Activated naive CD8-positive, alpha-beta T cell treated with anti-CD3 and anti-CD28 coated beads for 36 hours (primary cell): ENCODE data around the gene PROS1. TPM values are rescaled to one million over a fixed set of nuclear protein-coding genes. Genes with fewer than 3 reads are reported as not detected.
A peak's percentile ranks its signal among the peaks of the same experiment; 100 is the strongest.

Source experiments
- DNase-seq: peaks from one replicate; pipeline ENCODE4 v3.0.0; 2021
- H3K27ac Mint-ChIP-seq: one replicate; pipeline ENCODE4 v1.8.0; 2022; ENCODE audit warnings: mild to moderate bottlenecking, moderate library complexity, mixed read lengths
- H3K27me3 Mint-ChIP-seq: one replicate; pipeline ENCODE4 v1.8.0; 2022; ENCODE audit warnings: mild to moderate bottlenecking, mixed read lengths
- H3K36me3 Mint-ChIP-seq: one replicate; pipeline ENCODE4 v1.8.0; 2021; ENCODE audit warnings: mild to moderate bottlenecking, mixed read lengths
- H3K4me1 Mint-ChIP-seq: one replicate; pipeline ENCODE4 v1.8.0; 2021; ENCODE audit warnings: mixed read lengths
- H3K4me3 Mint-ChIP-seq: one replicate; pipeline ENCODE4 v1.8.0; 2022; ENCODE audit warnings: mild to moderate bottlenecking, moderate library complexity, mixed read lengths
- H3K9me3 Mint-ChIP-seq: one replicate; pipeline ENCODE4 v1.8.0; 2022; ENCODE audit warnings: mixed read lengths
- total RNA-seq, 2 experiments: library from RNA; stranded (reverse); gene quantifications; one replicate each; pipeline ENCODE4 v1.2.3, GENCODE V29; 2021

PROS1 gene
- total RNA-seq: under 1 TPM; 0.32 to 0.43 TPM

GRCh38 chr3:93973131-93974126 is at the start of gene PROS1:
TSS of gene PROS1 (minus strand) at chr3:93973896. CDS start at chr3:93973749, 147 bp downstream.
- no peaks in the 10 kb centered on the region for H3K9me3 Mint-ChIP-seq
- DNase-seq: peak; percentile 66
- peak within 1 kb of the TSS; percentile 73 for H3K4me3 Mint-ChIP-seq
- H3K36me3 Mint-ChIP-seq: no peaks in the 10 kb centered on the region
- H3K27me3 Mint-ChIP-seq: peaks cover 29% of the 10 kb centered on the region
- peak within 1 kb of the TSS; percentile 54 for H3K27ac Mint-ChIP-seq
- H3K4me1 Mint-ChIP-seq: peaks cover 11% of the 10 kb centered on the region

- DNase-seq: no peak
- Mint-ChIP-seq H3K27me3 (no peaks in the 10 kb centered on the region), H3K36me3 (no peaks in the 10 kb centered on the region), H3K4me3 (no peak overlapping the region), H3K27ac (no peak overlapping the region), H3K9me3 (no peaks in the 10 kb centered on the region), H3K4me1 (no peaks in the 10 kb centered on the region)
These were observed 46.6 kb upstream of the PROS1 start for GRCh38 chr3:94020293-94020692.

GRCh38 chr3:94019659-94020058 is 46.0 kb upstream of the PROS1 start:
- no peak overlapping the region for H3K4me3 Mint-ChIP-seq
- H3K36me3 Mint-ChIP-seq: peaks cover 5% of the 10 kb centered on the region
- no peaks in the 10 kb centered on the region for H3K9me3 Mint-ChIP-seq
- peaks cover 6% of the 10 kb centered on the region for H3K4me1 Mint-ChIP-seq
- DNase-seq: no peak
- no peak overlapping the region for H3K27ac Mint-ChIP-seq
- H3K27me3 Mint-ChIP-seq: no peaks in the 10 kb centered on the region

GRCh38 chr3:94015025-94015424 is 41.3 kb upstream of the PROS1 start:
- Mint-ChIP-seq H3K4me3 (no peak overlapping the region), H3K36me3 (peaks cover 15% of the 10 kb centered on the region), H3K27ac (peak overlapping the region; percentile 52), H3K9me3 (no peaks in the 10 kb centered on the region), H3K4me1 (peaks cover 25% of the 10 kb centered on the region), H3K27me3 (no peaks in the 10 kb centered on the region)
- DNase-seq: no peak

- DNase-seq: no peak
- Mint-ChIP-seq H3K9me3 (no peaks in the 10 kb centered on the region), H3K4me3 (peak overlapping the region; percentile 32), H3K27ac (peak overlapping the region; percentile 82), H3K4me1 (peaks cover 37% of the 10 kb centered on the region), H3K36me3 (peaks cover 15% of the 10 kb centered on the region), H3K27me3 (no peaks in the 10 kb centered on the region)
These were observed 38.5 kb upstream of the PROS1 start for GRCh38 chr3:94012185-94012584.

- peaks cover 37% of the 10 kb centered on the region for H3K4me1 Mint-ChIP-seq
- no peaks in the 10 kb centered on the region for H3K27me3 Mint-ChIP-seq
- H3K4me3 Mint-ChIP-seq: peak overlapping the region; percentile 37
- peak overlapping the region; percentile 82 for H3K27ac Mint-ChIP-seq
- no peaks in the 10 kb centered on the region for H3K9me3 Mint-ChIP-seq
- peaks cover 15% of the 10 kb centered on the region for H3K36me3 Mint-ChIP-seq
- no peak for DNase-seq
These were observed 37.6 kb upstream of the PROS1 start for GRCh38 chr3:94011233-94011711.

GRCh38 chr3:94009608-94010007 is 35.9 kb upstream of the PROS1 start:
- Mint-ChIP-seq H3K4me1 (peaks cover 30% of the 10 kb centered on the region), H3K4me3 (no peak overlapping the region), H3K36me3 (peaks cover 10% of the 10 kb centered on the region), H3K9me3 (no peaks in the 10 kb centered on the region), H3K27ac (no peak overlapping the region), H3K27me3 (no peaks in the 10 kb centered on the region)
- DNase-seq: no peak

- peaks cover 32% of the 10 kb centered on the region for H3K4me1 Mint-ChIP-seq
- no peaks in the 10 kb centered on the region for H3K9me3 Mint-ChIP-seq
- H3K4me3 Mint-ChIP-seq: no peak overlapping the region
- H3K27ac Mint-ChIP-seq: no peak overlapping the region
- H3K36me3 Mint-ChIP-seq: peaks cover 9% of the 10 kb centered on the region
- DNase-seq: no peak
- no peaks in the 10 kb centered on the region for H3K27me3 Mint-ChIP-seq
These were observed 34.6 kb upstream of the PROS1 start for GRCh38 chr3:94008253-94008652.

- no peaks in the 10 kb centered on the region for H3K36me3 Mint-ChIP-seq
- H3K27me3 Mint-ChIP-seq: no peaks in the 10 kb centered on the region
- H3K27ac Mint-ChIP-seq: no peak overlapping the region
- DNase-seq: no peak
- peaks cover 11% of the 10 kb centered on the region for H3K4me1 Mint-ChIP-seq
- H3K9me3 Mint-ChIP-seq: no peaks in the 10 kb centered on the region
- peak overlapping the region; percentile 49 for H3K4me3 Mint-ChIP-seq
These were observed 30.7 kb upstream of the PROS1 start for GRCh38 chr3:94004301-94004910.

GRCh38 chr3:94001827-94002495 is 28.3 kb upstream of the PROS1 start:
- no peaks in the 10 kb centered on the region for H3K36me3 Mint-ChIP-seq
- no peaks in the 10 kb centered on the region for H3K9me3 Mint-ChIP-seq
- no peak for DNase-seq
- H3K4me3 Mint-ChIP-seq: no peak overlapping the region
- no peak overlapping the region for H3K27ac Mint-ChIP-seq
- peaks cover 3% of the 10 kb centered on the region for H3K4me1 Mint-ChIP-seq
- H3K27me3 Mint-ChIP-seq: no peaks in the 10 kb centered on the region

GRCh38 chr3:94001191-94001590 is 27.5 kb upstream of the PROS1 start:
- H3K27ac Mint-ChIP-seq: no peak overlapping the region
- H3K9me3 Mint-ChIP-seq: no peaks in the 10 kb centered on the region
- H3K4me3 Mint-ChIP-seq: no peak overlapping the region
- H3K27me3 Mint-ChIP-seq: no peaks in the 10 kb centered on the region
- H3K36me3 Mint-ChIP-seq: peaks cover 2% of the 10 kb centered on the region
- DNase-seq: no peak
- H3K4me1 Mint-ChIP-seq: peaks cover 3% of the 10 kb centered on the region

- no peak for DNase-seq
- H3K4me3 Mint-ChIP-seq: no peak overlapping the region
- H3K9me3 Mint-ChIP-seq: no peaks in the 10 kb centered on the region
- no peak overlapping the region for H3K27ac Mint-ChIP-seq
- H3K36me3 Mint-ChIP-seq: peaks cover 2% of the 10 kb centered on the region
- no peaks in the 10 kb centered on the region for H3K27me3 Mint-ChIP-seq
- H3K4me1 Mint-ChIP-seq: peaks cover 2% of the 10 kb centered on the region
These were observed 20.4 kb upstream of the PROS1 start for GRCh38 chr3:93994056-93994455.

- H3K4me3 Mint-ChIP-seq: no peak overlapping the region
- H3K4me1 Mint-ChIP-seq: peaks cover 2% of the 10 kb centered on the region
- H3K27me3 Mint-ChIP-seq: no peaks in the 10 kb centered on the region
- peaks cover 2% of the 10 kb centered on the region for H3K36me3 Mint-ChIP-seq
- no peaks in the 10 kb centered on the region for H3K9me3 Mint-ChIP-seq
- H3K27ac Mint-ChIP-seq: no peak overlapping the region
- no peak for DNase-seq
These were observed 18.5 kb upstream of the PROS1 start for GRCh38 chr3:93992207-93992606.

- no peak for DNase-seq
- no peaks in the 10 kb centered on the region for H3K27me3 Mint-ChIP-seq
- H3K4me1 Mint-ChIP-seq: peaks cover 2% of the 10 kb centered on the region
- H3K27ac Mint-ChIP-seq: no peak overlapping the region
- H3K9me3 Mint-ChIP-seq: no peaks in the 10 kb centered on the region
- no peak overlapping the region for H3K4me3 Mint-ChIP-seq
- H3K36me3 Mint-ChIP-seq: no peaks in the 10 kb centered on the region
These were observed 17.9 kb upstream of the PROS1 start for GRCh38 chr3:93991631-93992030.

- Mint-ChIP-seq H3K36me3 (no peaks in the 10 kb centered on the region), H3K4me1 (peaks cover 4% of the 10 kb centered on the region), H3K27ac (no peak overlapping the region), H3K27me3 (no peaks in the 10 kb centered on the region), H3K9me3 (no peaks in the 10 kb centered on the region), H3K4me3 (no peak overlapping the region)
- no peak for DNase-seq
These were observed 15.5 kb upstream of the PROS1 start for GRCh38 chr3:93989241-93989640.
